Natural killer cell (primary cell): ENCODE measurements around the gene PIK3CD. TPM values are rescaled to one million over a fixed set of nuclear protein-coding genes. Genes with fewer than 3 reads are reported as not detected.

Source experiments
- ATAC-seq, 3 donors: fragments of 150-1000 bp in 2 of 3; fragments of 200-7000 bp in 1 of 3; cut with Tn5 transposase; 1 replicate in 1 of 3; 2 replicates in 2 of 3; pipeline ENCODE4 v1.10.0; 2021; ENCODE audit warnings: mild to moderate bottlenecking in 2 of 3, moderate library complexity in 2 of 3
- DNase-seq, 2 donors: peaks; one replicate each; pipeline versions ENCODE4 v3.0.0 to v3.0.0-alpha.2; 2013 to 2021; ENCODE audit warnings: mixed read lengths in 1 of 2
- H3K27ac ChIP-seq: one replicate; pipeline ENCODE4 v1.5.1; 2013; ENCODE audit warnings: mild to moderate bottlenecking, low read length
- H3K27me3 ChIP-seq: one replicate; pipeline ENCODE4 v1.6.1; 2013; ENCODE audit warnings: low read length; ENCODE audit not compliant: control insufficient read depth, insufficient read depth
- H3K36me3 ChIP-seq: one replicate; pipeline ENCODE4 v1.6.1; 2013; ENCODE audit warnings: low read length; ENCODE audit not compliant: control insufficient read depth, insufficient read depth
- H3K4me1 ChIP-seq: one replicate; pipeline ENCODE4 v1.6.1; 2013; ENCODE audit warnings: low read length; ENCODE audit not compliant: control insufficient read depth, insufficient read depth
- H3K4me3 ChIP-seq: one replicate; pipeline ENCODE4 v1.5.1; 2013; ENCODE audit warnings: low read length
- H3K9me3 ChIP-seq: one replicate; pipeline ENCODE4 v1.6.1; 2013; ENCODE audit warnings: low read length; ENCODE audit not compliant: control insufficient read depth, insufficient read depth
- H3K27ac Mint-ChIP-seq, 2 donors: one replicate each; pipeline ENCODE4 v1.8.0; 2022; ENCODE audit warnings: mild to moderate bottlenecking in 2 of 2, mixed read lengths in 2 of 2, moderate library complexity in 1 of 2
- H3K27me3 Mint-ChIP-seq, 2 donors: one replicate each; pipeline ENCODE4 v1.8.0; 2022; ENCODE audit warnings: low read depth in 2 of 2, mixed read lengths in 2 of 2
- H3K36me3 Mint-ChIP-seq: one replicate; pipeline ENCODE4 v1.8.0; 2022; ENCODE audit warnings: mixed read lengths
- H3K4me1 Mint-ChIP-seq, 2 donors: one replicate each; pipeline ENCODE4 v1.8.0; 2022; ENCODE audit warnings: mixed read lengths in 2 of 2
- H3K4me3 Mint-ChIP-seq: one replicate; pipeline ENCODE4 v1.8.0; 2022; ENCODE audit warnings: mild to moderate bottlenecking, moderate library complexity, mixed read lengths
- H3K9me3 Mint-ChIP-seq, 2 donors: one replicate each; pipeline ENCODE4 v1.8.0; 2022; ENCODE audit warnings: mixed read lengths in 2 of 2
- WGBS: methylation state at CpG from one replicate; pipeline ENCODE4 v1.1.7; 2013; ENCODE audit warnings: missing lambda C conversion rate; ENCODE audit not compliant: insufficient coverage; 5-methylcytosine and 5-hydroxymethylcytosine counted together
- intact Hi-C: fragments of 100-400 bp; cut with micrococcal nuclease; formaldehyde crosslinking; loops from one replicate; pipeline ENCODE4 v1.14.2; 2022
- total RNA-seq, 4 donors: library from RNA; stranded (reverse); fragments of 120-200 nt in 1 of 4; gene quantifications; one replicate each; pipeline versions ENCODE4 v1.2.3 to v1.2.4, GENCODE V29; 2013 to 2022
- TF ChIP-seq, protein P1 (sequence below): fragments of 200-600 bp; IDR thresholded peaks from one replicate; pipeline ENCODE4 v1.8.0; 2022; ENCODE audit warnings: antibody characterized with exemption

Gene PIK3CD
- total RNA-seq, 3 donors from 2014 or later (not counting 1 experiment from before 2014, with no cell fraction given): 171 to 240 (median 198) TPM

DNA sequence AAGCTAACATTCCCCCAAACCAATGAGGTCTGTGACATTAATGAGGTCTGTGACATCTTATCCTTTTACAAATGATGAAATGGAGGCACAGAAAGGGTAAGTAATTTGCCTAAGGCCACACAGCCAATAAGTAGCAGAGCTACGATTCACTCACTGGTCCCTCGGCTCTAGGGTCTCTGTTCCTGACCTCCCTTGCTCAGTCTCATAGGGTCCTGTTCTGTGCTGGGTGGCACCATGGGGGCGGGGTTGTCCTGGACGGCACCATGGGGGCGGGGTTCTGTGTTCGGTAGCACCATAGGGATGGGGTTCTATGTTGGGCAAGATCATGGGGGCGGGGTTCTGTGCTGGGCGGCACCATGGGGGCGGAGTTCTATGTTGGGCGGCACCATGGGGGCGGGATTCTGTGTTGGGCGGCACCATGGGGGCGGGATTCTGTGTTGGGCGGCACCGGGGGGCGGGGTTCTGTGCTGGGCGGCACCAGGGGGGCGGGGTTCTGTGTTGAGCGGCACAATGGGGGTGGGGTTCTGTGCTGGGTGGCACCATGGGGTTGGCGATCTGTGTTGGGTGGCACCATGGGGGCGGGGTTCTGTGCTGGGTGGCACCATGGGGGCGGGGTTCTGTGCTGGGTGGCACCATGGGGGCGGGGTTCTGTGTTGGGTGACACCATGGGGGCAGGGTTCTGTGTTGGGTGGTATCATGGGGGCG is 116.6 kb downstream of the PIK3CD start:
- ATAC-seq: peak in 1 of 3 donors; percentile 41

DNA sequence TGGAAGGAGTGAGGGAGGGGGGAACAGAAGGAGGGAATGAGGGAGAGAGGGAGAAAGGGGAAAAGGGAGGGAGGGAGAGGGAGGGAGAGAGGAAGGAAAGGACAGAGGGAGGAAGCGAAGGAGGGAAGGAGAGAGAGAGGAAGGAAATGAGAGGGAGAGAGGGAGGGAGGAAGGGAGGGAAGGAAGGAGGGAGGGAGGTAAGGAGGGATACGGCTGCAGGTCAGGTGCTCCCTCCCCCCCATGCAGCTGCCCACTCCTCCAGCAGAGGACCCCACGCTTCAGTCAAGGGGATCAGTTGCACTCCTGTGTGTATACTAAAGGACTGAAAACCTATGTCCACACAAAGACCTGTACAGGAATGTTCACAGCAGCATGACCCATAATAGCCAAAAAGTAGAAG is 117.5 kb downstream of the PIK3CD start:
- no peak for DNase-seq
- intact Hi-C loops: no loop called here
- H3K27me3 Mint-ChIP-seq: no peaks in the 10 kb centered on the region
- ATAC-seq: no peak
- no peak overlapping the region for H3K4me3 Mint-ChIP-seq
- TF ChIP-seq, protein P1, sequence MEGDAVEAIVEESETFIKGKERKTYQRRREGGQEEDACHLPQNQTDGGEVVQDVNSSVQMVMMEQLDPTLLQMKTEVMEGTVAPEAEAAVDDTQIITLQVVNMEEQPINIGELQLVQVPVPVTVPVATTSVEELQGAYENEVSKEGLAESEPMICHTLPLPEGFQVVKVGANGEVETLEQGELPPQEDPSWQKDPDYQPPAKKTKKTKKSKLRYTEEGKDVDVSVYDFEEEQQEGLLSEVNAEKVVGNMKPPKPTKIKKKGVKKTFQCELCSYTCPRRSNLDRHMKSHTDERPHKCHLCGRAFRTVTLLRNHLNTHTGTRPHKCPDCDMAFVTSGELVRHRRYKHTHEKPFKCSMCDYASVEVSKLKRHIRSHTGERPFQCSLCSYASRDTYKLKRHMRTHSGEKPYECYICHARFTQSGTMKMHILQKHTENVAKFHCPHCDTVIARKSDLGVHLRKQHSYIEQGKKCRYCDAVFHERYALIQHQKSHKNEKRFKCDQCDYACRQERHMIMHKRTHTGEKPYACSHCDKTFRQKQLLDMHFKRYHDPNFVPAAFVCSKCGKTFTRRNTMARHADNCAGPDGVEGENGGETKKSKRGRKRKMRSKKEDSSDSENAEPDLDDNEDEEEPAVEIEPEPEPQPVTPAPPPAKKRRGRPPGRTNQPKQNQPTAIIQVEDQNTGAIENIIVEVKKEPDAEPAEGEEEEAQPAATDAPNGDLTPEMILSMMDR: no peak
- H3K36me3 ChIP-seq: peaks cover 11% of the 10 kb centered on the region
- WGBS: 98% methylated on average over 2 of the region's 3 CpGs
- H3K36me3 Mint-ChIP-seq: no peaks in the 10 kb centered on the region
- H3K27ac ChIP-seq: no peak overlapping the region
- H3K9me3 Mint-ChIP-seq: no peaks in the 10 kb centered on the region
- peaks cover 15 to 18% of the 10 kb centered on the region in 2 donors for H3K4me1 Mint-ChIP-seq
- H3K9me3 ChIP-seq: no peaks in the 10 kb centered on the region
- H3K4me1 ChIP-seq: no peaks in the 10 kb centered on the region
- peak overlapping the region in 1 of 2 donors; percentile 47 for H3K27ac Mint-ChIP-seq
- H3K27me3 ChIP-seq: no peaks in the 10 kb centered on the region
- H3K4me3 ChIP-seq: no peak overlapping the region

More for the DNA sequence above, 116.6 kb downstream of the PIK3CD start:
- Mint-ChIP-seq H3K4me1 (peaks cover 19 to 26% of the 10 kb centered on the region in 2 donors), H3K27me3 (no peaks in the 10 kb centered on the region), H3K36me3 (no peaks in the 10 kb centered on the region), H3K27ac (peak overlapping the region in 1 of 2 donors; percentile 58), H3K9me3 (no peaks in the 10 kb centered on the region), H3K4me3 (no peak overlapping the region)
- no peak overlapping the region for H3K4me3 ChIP-seq
- no peak overlapping the region for H3K27ac ChIP-seq
- 94% methylated on average over 22 of the region's 24 CpGs for WGBS
- intact Hi-C loops: no loop called here
- DNase-seq: peak in 1 of 2 donors; percentile 26
- H3K9me3 ChIP-seq: no peaks in the 10 kb centered on the region
- H3K4me1 ChIP-seq: no peaks in the 10 kb centered on the region
- TF ChIP-seq, protein P1: no peak
- H3K36me3 ChIP-seq: peaks cover 10% of the 10 kb centered on the region
- H3K27me3 ChIP-seq: no peaks in the 10 kb centered on the region

DNA sequence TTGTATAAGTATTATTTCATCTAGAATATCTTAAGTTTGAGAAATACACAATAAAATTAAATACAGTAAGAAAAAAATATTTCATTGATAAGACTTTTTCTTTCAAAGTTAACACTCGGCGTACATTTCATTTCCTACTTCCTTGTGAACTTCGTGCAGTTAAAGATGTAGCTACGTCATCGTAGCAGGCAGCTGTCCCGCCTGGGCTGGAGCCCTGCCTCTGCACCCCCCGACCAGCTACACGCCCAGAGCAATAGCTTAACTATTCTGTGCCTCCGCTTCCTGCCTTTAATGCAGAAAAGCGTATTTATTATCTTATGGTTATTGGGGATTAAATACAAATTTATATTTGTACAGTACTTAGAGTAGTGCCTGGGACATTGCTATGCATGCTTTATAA is 118.8 kb downstream of the PIK3CD start:
- Mint-ChIP-seq H3K4me1 (peaks cover 8 to 11% of the 10 kb centered on the region in 2 donors), H3K36me3 (no peaks in the 10 kb centered on the region), H3K9me3 (no peaks in the 10 kb centered on the region), H3K27ac (no peak overlapping the region), H3K27me3 (no peaks in the 10 kb centered on the region), H3K4me3 (no peak overlapping the region)
- H3K36me3 ChIP-seq: peaks cover 11% of the 10 kb centered on the region
- H3K27me3 ChIP-seq: no peaks in the 10 kb centered on the region
- H3K4me3 ChIP-seq: no peak overlapping the region
- no peaks in the 10 kb centered on the region for H3K9me3 ChIP-seq
- H3K4me1 ChIP-seq: no peaks in the 10 kb centered on the region
- DNase-seq: no peak
- no peak overlapping the region for H3K27ac ChIP-seq
- intact Hi-C loops: no loop called here
- no peak for ATAC-seq
- 93% methylated on average over 10 of the region's 10 CpGs for WGBS
- TF ChIP-seq, protein P1: no peak
